Central memory CD4-positive, alpha-beta T cell (primary cell): Measurements from ENCODE around the gene ZNF19.
"Not testable (repeated sequence)": the region's sequence is repeated elsewhere in the genome, so short reads cannot be mapped to it uniquely, and the experiment has no call there.

ENCODE experiments used
- DNase-seq: peaks from one replicate; pipeline ENCODE4 v3.0.0; 2022
- total RNA-seq, 3 experiments: gene quantifications; one replicate each; lab custom pipeline; 2026; lab: John Stamatoyannopoulos, UW

ZNF19 gene
- total RNA-seq, result 1.2 to 4.0 (median 2.9) reads per million in 3 experiments

DNA sequence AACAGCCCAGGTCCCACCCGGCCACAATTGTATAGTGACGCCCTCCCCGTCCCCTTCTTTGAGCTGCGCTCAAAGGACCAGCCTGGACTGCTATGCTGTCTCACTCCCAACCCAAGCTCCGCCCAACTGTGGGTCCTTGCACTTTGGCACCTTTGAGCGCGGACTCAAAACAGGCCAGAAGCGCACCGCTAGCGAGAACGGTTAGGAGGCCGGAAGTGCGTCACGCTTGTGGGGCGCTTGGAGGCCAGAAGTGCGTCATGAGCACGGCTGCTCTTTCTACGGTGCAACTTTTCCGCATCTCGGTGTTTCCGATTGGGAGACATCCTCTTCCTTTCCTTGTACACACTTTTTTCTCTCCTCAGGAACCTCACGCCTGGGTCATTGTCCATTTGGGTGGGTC, at the start of gene ZNF19:
TSS of gene ZNF19 (minus strand) at position 203 of the 400 bp plus-strand sequence. CDS start 7,210 bp downstream, outside the sequence.
- DNase-seq, result no peak

DNA sequence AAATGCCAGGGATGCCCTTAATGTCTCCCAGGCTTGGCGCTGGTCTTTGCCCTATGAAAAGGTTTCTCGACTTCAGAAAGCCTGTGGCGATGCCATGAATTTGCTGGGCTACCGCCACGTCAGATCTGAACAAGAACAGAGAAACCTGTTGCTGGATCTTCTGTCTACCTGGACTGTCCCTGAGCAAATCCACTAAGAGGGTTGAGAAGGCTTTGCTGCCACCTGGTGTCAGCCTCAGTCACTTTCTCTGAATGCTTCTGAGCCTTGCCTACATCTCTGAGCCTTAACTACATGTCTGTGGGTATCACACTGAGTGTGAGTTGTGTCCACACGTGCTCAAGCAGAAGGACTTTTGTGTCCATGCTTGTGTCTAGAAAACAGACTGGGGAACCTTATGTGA, 48.5 kb upstream of the ZNF19 start:
- no peak for DNase-seq

DNA sequence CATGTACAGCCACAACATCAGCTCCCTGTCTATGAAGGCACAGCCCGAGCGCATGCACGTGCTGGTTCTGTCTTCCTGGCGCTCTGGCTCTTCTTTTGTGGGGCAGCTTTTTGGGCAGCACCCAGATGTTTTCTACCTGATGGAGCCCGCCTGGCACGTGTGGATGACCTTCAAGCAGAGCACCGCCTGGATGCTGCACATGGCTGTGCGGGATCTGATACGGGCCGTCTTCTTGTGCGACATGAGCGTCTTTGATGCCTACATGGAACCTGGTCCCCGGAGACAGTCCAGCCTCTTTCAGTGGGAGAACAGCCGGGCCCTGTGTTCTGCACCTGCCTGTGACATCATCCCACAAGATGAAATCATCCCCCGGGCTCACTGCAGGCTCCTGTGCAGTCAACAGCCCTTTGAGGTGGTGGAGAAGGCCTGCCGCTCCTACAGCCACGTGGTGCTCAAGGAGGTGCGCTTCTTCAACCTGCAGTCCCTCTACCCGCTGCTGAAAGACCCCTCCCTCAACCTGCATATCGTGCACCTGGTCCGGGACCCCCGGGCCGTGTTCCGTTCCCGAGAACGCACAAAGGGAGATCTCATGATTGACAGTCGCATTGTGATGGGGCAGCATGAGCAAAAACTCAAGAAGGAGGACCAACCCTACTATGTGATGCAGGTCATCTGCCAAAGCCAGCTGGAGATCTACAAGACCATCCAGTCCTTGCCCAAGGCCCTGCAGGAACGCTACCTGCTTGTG, 47.8 kb upstream of the ZNF19 start:
- DNase-seq, result no peak

DNA sequence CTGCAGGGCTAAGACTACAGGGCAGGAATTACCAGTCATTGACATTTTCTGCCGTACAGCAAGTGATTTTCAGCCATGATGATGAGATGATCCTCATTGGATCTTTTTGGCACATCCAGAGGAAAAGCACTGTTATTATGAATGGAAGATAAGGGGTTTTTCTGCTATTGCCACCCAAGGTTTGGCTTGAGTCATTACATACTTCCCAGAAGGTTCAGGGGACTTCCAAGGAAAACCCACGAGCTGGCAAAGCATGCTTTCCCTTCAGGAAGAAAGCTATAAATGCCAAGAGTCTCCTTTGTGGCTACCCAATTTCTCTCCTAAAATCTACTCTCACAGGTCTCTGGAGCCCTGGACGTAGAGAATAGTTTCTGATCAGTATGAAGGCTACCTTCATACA, 43.2 kb upstream of the ZNF19 start:
- DNase-seq, result no peak

DNA sequence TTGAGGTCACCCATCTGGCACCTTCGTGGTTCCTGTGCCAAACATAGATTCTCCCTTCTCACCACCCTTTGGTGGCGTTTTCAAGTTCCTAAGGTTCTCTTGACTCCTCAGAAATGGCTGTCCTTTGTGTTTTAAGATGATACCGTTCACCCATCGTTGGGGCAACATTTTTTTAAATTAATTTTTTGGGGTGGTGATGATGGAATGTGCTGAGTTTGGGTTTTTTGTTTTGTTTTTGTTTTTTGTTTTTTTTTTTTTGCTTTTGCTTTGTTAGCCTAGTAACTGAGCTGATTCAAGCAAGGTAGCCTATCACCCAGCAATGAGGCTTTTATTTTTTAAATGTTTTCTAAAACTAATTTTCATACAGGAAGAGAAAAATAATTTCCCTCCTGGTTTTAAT, 39.7 kb upstream of the ZNF19 start:
- no peak for DNase-seq

DNA sequence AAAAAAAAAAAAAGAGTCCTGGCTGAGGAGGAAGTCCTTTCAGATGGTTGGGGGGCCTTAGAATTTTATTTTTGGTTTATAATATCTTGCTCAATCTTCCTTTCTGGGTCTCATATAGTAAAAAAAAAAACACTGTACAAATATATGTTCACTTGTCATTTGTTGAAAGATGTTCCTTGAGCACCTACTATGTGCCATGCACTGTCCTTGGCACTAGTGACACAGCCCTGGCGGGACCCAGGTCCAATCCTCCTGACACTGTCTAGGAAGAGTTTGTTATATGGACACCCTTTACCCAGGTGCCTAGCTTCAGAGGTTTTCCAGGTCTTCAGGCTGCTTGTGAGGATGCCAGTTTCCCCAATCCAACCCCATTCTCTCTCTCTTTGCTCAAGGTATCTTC, 39.1 kb upstream of the ZNF19 start:
- DNase-seq, result no peak

DNA sequence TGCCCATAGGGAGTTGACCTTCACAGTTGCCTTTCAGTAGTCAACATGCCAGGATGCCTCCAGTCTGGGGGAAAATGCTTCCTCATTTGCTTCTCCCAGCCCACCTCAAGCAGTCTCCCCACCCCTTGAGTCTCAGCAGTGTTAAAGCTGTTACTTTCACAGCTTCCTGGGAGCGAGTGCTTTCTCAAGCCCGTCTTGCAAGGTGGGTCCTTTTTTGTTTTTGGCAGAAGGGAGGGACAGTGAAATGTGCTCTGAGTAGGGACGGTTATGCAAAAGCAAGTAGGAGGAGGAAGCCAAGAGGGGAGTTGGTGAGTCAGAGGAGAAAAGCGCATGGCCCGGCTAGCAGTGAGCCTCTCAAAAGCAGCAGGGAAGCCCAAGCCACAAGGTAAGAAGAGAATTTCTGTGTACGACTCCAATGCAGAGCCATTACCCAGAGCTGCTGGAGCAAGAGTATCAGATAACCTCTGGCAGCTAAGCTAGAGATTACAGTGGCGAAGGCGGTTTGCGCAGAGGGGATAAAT, 37.0 kb upstream of the ZNF19 start, which contains the start of gene CHST4:
TSS of gene CHST4 (plus strand) at position 316 of the 521 bp plus-strand sequence. CDS start 10,252 bp downstream, outside the sequence.
- no peak for DNase-seq

DNA sequence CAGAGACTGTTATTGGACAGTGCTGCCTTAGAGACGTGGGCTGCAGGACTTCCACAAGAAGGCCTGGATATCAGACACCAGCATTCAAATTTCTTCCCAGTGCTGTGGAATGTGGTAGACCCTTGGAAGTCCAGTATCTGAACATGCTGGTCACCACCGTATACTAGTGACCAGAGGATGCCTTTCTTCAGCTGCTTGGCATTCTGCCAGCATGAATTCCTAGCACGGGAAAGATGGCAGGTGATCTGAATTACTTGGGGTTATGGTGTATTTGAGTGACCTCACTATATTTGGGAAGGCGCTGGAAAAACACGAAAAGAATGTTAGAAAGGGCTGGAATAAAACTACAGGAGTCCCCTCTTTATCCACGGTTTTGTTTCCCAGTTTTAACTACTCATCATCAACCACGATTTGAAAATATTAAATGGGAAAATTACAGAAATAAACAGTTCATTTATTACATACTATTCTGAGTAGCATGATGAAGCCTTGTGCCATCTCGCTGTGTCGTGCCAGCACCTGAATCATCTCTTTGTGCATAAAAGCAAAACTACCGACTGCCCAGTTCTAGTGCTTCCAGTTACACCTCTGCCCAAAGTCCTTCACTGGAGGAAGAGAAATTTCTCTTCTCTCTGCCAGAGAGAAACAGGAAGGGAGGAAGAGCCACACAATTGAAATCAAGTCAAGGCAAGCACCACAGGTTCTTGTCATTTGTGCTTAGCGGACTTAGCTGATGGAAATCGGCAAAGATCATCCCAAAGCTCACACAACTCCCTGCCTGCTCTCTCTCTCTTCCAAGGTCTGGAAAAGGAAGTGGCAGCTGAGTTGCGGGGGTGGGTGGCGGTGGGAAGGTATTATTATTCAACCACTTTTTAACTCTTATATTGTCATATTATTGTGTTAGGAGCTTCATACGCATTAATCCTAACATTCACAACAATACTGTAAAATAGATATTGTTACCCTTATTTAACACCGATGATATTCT, 35.7 kb upstream of the ZNF19 start:
- DNase-seq, result no peak

DNA sequence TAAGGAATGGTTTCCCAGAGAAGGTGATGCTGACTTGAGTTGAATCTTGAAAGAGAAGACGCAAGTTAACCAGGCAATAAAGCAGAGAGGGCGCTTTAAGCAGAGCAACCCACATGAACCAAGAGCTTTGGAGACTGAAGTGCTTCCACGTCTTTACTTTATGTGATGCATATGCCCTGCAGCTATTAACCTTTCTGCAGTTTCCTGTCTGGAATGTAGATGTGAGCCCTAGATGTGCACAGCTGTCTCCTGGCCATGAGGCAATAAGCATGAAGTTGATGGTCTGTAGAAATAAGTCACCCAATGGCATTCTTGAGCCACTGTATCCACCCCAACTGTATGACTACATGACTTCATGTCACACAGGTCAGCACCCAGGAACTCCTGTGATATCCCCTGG, 31.4 kb upstream of the ZNF19 start:
- DNase-seq, result no peak

DNA sequence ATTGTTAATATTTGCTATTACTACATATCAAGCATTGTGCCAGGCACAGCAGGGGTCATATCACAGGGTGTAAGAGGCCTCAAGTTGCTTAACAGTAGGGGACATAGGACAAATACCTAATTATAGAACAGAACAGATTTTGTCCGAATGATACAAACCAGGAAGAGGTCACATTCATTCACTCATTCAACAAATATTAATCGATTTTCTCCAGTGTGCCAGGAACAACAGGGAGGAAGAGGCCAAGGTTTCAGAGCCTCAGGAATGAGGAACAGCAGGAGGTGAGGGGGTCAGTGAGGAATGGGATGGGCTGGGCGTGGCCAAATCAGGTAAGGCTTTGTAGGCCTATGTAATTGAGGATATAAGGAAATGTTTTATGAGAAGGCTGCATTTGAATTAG, 25.9 kb upstream of the ZNF19 start:
- DNase-seq, result no peak

DNA sequence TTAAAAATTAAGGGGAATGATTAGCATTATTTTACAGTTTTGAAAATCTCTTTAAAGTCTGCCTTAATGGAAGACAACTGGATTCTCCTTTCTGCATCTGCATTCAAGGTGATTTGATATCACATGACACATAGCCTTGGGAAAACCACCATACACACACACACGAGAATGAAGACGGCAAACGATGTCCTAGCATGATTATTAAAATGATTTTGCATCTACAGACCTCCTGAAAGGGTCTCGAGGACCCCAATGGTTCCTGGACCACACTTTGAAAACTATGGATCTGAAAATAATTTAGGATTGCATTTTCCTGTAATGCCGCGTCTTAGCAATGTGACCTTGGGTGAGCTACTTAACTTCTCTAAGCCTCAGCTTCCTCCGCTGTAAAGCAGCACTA, 25.4 kb upstream of the ZNF19 start:
- no peak for DNase-seq

DNA sequence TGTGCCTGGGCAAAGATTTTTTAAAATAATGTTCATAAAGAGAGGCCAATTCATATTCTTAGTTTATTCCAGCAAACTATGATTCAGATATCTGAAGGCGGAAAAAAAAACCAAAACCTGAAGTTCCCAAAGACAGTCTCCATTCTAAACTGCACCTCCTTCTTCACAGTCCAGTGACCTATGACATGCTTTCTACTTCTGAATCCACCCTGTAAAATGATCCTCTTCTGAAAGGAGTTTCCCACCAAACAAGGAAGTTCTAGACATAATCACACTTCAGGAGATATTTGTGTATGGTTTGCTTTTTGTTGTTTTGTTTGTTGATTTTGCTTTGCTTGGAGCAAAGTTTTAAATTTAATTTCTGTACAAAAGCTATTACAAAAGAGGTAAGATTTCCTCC, 24.2 kb upstream of the ZNF19 start:
- DNase-seq, result no peak

DNA sequence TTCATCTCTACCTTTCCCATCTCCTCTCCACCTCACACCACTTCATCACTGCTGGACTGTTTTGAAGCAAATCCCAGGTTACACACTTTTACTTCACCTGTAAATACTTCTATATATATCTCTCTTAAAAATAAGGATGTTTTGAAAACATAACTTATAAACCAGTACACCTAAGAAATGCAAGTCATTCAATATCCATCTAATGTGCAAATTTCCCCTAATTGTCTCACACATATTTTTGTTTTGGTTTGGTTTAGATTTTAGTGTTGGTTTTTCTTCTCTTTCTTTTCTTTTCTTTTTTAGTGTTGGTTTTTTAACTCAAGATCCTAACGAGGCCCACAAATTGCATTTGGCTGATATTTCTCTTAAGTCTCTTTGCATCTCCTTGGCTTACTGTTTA, 17.9 kb upstream of the ZNF19 start:
- DNase-seq, result no peak

DNA sequence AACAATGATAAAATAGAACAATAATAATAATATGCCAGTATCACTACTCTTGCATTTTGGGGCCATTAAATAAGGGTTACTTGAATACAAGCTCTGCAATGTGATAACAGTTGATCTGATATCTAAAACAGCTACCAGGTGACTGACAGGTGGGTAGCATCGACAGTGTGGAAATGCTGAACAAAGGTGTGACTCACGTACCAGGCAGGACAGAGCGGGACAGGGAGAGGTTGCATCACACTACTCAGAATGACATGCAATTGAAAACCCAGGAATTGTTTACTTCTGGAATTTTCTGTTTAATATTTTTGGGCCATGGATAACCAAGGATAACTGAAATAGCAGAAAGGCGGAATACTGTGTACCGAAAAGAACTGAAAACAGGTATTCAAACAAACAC, 15.8 kb upstream of the ZNF19 start:
- no peak for DNase-seq

DNA sequence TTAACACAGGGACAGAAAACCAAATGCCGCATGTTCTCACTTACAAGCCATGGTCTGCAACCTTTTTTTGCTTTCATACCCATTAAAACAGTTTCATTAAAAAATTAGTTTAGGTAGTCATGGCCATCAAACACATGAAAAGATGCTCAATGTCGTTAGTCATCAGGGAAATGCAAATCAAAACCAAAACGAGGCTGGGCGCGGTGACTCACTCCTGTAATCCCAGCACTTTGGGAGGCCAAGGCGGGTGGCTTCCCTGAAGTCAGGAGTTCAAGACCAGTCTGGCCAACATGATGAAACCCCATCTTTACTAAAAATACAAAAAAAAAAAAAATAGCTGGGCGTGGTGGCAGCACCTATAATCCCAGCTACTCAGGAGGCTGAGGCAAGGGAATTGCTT, 14.9 kb upstream of the ZNF19 start:
- not testable (repeated sequence) for DNase-seq

DNA sequence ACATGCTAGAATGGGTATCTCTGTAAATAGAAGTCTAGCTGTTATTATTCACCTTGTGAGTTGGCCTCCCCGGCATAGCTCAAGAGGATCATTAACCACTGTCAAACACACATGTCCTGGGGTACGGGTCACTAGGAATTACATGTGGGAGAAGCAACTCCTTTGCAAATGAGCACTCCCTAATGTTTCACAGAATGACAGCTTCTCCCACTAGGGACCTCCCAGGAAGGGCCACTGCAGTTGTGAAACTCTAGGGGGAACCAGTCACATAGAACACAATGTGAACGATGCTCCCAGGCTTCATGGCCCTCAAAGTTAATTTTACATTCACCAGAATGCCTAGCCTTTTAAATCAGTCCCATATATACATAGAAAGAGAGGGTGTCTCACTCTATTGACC, 12.4 kb upstream of the ZNF19 start:
- no peak for DNase-seq

DNA sequence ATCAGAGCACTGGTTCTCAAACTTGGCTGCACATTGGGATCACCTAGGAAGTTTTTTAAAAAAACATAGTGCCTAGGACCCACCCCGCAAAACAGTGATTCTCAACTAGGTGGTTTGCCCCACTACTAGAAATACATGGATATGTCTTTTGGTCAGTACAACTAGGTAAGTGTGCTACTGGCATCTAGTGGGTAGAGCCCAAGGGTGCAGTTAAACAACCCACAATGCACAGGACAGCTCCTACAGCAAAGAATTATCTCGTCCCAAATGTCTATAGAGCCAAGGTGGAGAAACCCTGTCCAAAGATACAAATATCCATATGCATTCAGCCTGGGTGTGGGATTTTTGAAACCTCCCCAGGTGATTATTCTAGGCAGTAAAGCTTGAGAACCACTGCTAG, 11.8 kb upstream of the ZNF19 start:
- DNase-seq, result no peak

DNA sequence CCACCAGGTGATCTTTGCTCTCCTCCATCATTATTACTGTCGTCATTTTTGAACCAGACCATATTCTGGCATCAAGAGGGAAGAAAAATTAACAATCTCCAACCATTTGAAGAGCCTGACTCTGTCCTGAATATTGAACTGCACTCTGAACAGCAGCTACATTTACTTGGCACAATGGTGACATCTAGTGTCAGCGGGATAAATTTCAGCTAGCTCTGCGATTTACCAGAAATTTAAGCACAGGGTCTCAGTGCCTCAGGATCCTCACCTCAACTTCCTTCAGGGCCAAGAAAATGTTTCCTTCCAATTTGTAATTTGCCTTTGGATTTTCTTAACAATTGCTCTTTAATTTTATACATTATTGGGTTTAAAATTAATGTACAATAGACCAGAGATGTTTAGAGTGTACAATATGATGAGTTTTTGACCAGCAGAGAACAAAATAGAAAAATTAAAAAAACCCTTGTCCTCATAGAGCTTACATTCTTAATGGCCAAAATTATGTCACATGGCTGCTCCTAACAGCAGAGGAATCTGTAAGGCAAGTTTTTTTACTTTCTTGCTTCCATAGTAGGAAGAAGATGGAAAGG, 10.7 kb upstream of the ZNF19 start:
- DNase-seq, result peak; percentile 50

DNA sequence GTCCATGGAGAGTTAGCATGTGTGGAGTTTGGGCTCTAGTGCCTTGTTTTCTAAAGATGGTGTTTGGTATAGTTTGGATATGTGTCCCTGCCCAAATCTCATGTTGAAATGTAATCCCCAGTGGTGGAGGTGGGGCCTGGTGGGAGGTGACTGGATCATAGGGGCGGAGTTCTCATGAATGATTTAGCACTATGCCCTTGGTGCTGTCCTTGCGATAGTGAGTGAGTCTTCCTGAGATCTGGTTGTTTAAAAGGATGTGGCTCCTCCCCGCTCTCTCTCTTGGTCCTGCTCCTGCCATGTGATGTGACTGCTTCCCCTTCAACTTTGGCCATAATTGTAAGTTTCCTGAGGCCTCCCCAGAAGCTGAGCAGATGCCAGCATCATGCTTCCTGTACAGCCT, 8.9 kb upstream of the ZNF19 start:
- DNase-seq, result no peak

DNA sequence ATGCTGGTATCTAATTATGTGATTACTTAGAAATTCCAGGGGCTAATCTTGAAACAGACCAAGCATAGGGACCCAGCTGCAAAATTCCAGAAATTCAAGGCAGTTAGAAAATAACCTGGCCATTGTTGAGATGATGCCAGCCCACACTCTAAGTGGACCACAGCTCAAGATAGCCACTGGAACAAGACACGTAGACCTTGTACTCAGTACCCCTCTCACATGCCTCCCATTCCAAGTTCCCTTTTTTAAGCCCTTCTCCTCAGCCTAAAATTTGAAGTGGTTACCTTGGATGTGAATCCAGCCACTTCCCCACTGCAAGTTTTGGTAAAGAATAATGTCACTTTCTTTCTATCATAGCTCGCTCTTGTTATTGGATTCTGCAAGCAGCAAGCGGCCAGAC, 4.1 kb upstream of the ZNF19 start:
- no peak for DNase-seq

DNA sequence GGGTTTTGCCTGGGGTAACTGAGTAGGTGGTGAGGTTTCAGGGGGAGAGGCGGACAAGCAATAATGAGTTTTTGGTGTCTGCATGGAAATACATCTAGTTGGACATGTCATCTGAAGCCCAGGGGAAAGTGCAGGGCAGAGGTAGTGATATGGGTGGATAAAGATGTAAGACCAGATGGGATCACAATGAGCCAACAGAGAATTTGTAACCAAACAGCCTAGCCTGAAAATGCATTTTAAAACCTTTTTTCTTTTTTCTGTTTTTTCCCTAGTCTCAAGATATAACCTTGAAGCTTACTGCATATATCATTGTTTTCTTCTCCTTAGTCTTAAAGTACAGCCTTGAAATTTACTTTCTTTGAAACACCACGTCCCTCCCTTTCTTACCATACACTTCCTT, 3.7 kb upstream of the ZNF19 start:
- no peak for DNase-seq

DNA sequence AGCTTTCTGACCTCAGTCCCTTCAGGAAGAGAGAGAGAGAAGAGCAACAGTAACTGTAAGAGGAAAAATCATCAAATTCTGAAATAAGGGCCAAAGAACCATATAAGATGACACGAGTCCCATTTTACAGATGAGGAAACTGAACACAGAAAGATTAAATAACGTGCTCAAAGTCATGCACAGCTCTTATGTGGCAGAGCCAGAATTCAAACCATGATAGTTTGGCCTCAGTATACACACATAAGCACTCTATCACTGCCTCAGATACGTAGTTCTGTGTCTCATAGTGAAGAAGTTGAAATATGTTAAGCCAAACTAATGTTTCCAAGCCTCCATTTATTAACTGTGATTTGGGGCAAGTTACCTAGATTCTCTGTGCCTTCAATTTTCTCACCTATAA, 1.9 kb upstream of the ZNF19 start:
- no peak for DNase-seq

DNA sequence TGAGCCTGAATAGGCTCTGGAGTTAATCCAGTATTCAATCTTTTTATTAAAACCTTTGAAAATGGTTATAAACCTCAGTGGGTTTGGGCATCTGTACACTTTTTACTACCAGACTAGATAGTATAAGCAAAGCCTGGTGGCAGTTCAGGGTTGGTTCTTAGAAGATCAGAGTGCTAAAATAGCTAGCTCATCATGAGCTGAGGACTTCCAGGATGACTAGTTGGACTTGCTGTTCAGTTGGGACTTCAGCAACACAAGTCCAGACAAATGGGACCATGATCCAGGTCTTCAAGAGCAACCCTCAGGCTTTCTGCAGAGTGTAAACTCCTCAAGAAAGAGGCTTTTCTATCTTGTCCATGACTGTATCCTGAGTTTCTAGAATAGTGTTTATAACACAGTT, 1.2 kb upstream of the ZNF19 start:
- DNase-seq, result no peak
